A549 (cell line): Measurements from ENCODE around the gene CBR1. TPM values are rescaled to one million over a fixed set of nuclear protein-coding genes. Genes with fewer than 3 reads are reported as not detected.

ENCODE experiments used
- ATAC-seq, 2 experiments: fragments of 200-7000 bp in 1 of 2; fragments of >200 bp in 1 of 2; cut with Nextera tagmentation in 1 of 2; cut with Tn5 transposase in 1 of 2; 3 replicates each; pipeline versions ENCODE4 v1.8.0 to v1.9.1; 2018 to 2020; ENCODE audit warnings: mild to moderate bottlenecking in 1 of 2, moderate library complexity in 1 of 2
- CTCF ChIA-PET: fragments of 300-600 bp; sonication (Branson Sonifier 250); formaldehyde crosslinking; extraction: SDS; loops from one replicate; lab custom pipeline; 2021; ENCODE audit warnings: antibody characterized with exemption, inconsistent platforms; lab: Yijun Ruan, JAX
- POLR2A ChIA-PET: fragments of 350-600 bp; formaldehyde crosslinking; extraction: SDS; loops from one replicate; lab custom pipeline; 2021; ENCODE audit warnings: antibody characterized with exemption, inconsistent platforms; lab: Yijun Ruan, JAX
- DNase-seq, 2 experiments: peaks; one replicate each; pipeline versions ENCODE4 v3.0.0 to v3.0.0-alpha.2; 2011 to 2016; ENCODE audit warnings: low read depth in 1 of 2, low spot score in 1 of 2
- FAIRE-seq: peaks from 2 replicates; lab custom pipeline; 2011; peaks lifted over from hg19 to GRCh38; lab: Jason Lieb, UNC
- H3K27ac ChIP-seq, 2 experiments: fragments of >200 bp; sonication (Bioruptor Twin); formaldehyde crosslinking; 3 replicates each; pipeline ENCODE4 v1.5.1; 2016 to 2017
- H3K4me1 ChIP-seq: fragments of >200 bp; sonication (Bioruptor Twin); formaldehyde crosslinking; 3 replicates; pipeline ENCODE4 v1.6.1; 2016
- H3K4me2 ChIP-seq: fragments of >200 bp; sonication (Bioruptor Twin); formaldehyde crosslinking; 3 replicates; pipeline ENCODE4 v1.6.1; 2016
- H3K4me3 ChIP-seq: fragments of >200 bp; sonication (Bioruptor Twin); formaldehyde crosslinking; 3 replicates; pipeline ENCODE4 v1.5.1; 2016
- H3K9me3 ChIP-seq: fragments of >200 bp; sonication (Bioruptor Twin); formaldehyde crosslinking; 3 replicates; pipeline ENCODE4 v1.6.1; 2016
- ATOH8 ChIP-seq: fragments of 250-450 bp; sonication (Bioruptor Pico); IDR thresholded peaks from 2 replicates; pipeline ENCODE4 v1.5.0; 2020; ENCODE audit warnings: low read depth, mild to moderate bottlenecking, moderate library complexity
- BCL3 ChIP-seq: fragments of >200 bp; sonication (Bioruptor Twin); formaldehyde crosslinking; IDR thresholded peaks from 3 replicates; pipeline ENCODE4 v1.6.1; 2016
- CHD2 ChIP-seq: fragments of 150-350 bp; IDR thresholded peaks from 2 replicates; pipeline ENCODE4 v1.6.1; 2014; ENCODE audit warnings: low read length; ENCODE audit not compliant: partially characterized antibody
- EHMT2 ChIP-seq: fragments of 200-600 bp; sonication (generic); IDR thresholded peaks from 2 replicates; pipeline ENCODE4 v1.6.1; 2016; ENCODE audit warnings: antibody characterized with exemption, low read depth, mild to moderate bottlenecking, moderate library complexity
- ESRRA ChIP-seq: fragments of 150-350 bp; IDR thresholded peaks from 2 replicates; pipeline ENCODE4 v1.6.1; 2014; ENCODE audit warnings: mild to moderate bottlenecking, low read length, borderline replicate concordance
- FOSB ChIP-seq: fragments of 250-450 bp; sonication (Bioruptor Pico); IDR thresholded peaks from 2 replicates; pipeline ENCODE4 v1.5.0; 2020; ENCODE audit warnings: mild to moderate bottlenecking, moderate library complexity
- FOSL2 ChIP-seq, 2 experiments: fragments of 450-650 bp in 1 of 2; fragments of >200 bp in 1 of 2; sonication (Bioruptor Twin) in 1 of 2; formaldehyde crosslinking; IDR thresholded peaks; 2 replicates each; pipeline versions ENCODE4 v1.5.0 to v1.6.1; 2016 to 2020; ENCODE audit warnings: mild to moderate bottlenecking in 1 of 2, moderate library complexity in 1 of 2
- FOXS1 ChIP-seq: fragments of 250-450 bp; sonication (Bioruptor Pico); IDR thresholded peaks from 2 replicates; pipeline ENCODE4 v1.5.0; 2020; ENCODE audit warnings: mild to moderate bottlenecking, moderate library complexity
- HOXA7 ChIP-seq: fragments of 250-450 bp; sonication (Bioruptor Pico); IDR thresholded peaks from 2 replicates; pipeline ENCODE4 v1.5.0; 2020; ENCODE audit warnings: mild to moderate bottlenecking, moderate library complexity
- HOXB13 ChIP-seq: fragments of 250-450 bp; sonication (Bioruptor Pico); IDR thresholded peaks from 2 replicates; pipeline ENCODE4 v1.5.0; 2020; ENCODE audit warnings: low read depth, mild to moderate bottlenecking, moderate library complexity
- HOXB5 ChIP-seq: fragments of 250-450 bp; sonication (Bioruptor Pico); IDR thresholded peaks from 2 replicates; pipeline ENCODE4 v1.5.0; 2020; ENCODE audit warnings: mild to moderate bottlenecking, moderate library complexity
- KDM1A ChIP-seq: fragments of 200-600 bp; sonication (generic); IDR thresholded peaks from 2 replicates; pipeline ENCODE4 v1.6.1; 2016; ENCODE audit warnings: low read depth, mild to moderate bottlenecking
- KDM5A ChIP-seq: fragments of 200-600 bp; sonication (generic); IDR thresholded peaks from 2 replicates; pipeline ENCODE4 v1.6.1; 2016; ENCODE audit warnings: antibody characterized with exemption, mild to moderate bottlenecking
- MAFK ChIP-seq: fragments of 450-650 bp; IDR thresholded peaks from 2 replicates; pipeline ENCODE4 v1.6.1; 2014; ENCODE audit not compliant: partially characterized antibody
- MAX ChIP-seq: IDR thresholded peaks from 2 replicates; pipeline ENCODE4 v1.6.1; 2012
- MAZ ChIP-seq: fragments of 150-350 bp; IDR thresholded peaks from 2 replicates; pipeline ENCODE4 v1.6.1; 2014; ENCODE audit warnings: antibody characterized with exemption, low read depth, low read length, borderline replicate concordance
- MYC ChIP-seq: IDR thresholded peaks from 2 replicates; pipeline ENCODE4 v1.6.1; 2012; ENCODE audit warnings: mild to moderate bottlenecking, inconsistent platforms, low read length, improper control_type of control experiment, borderline replicate concordance
- PBX3 ChIP-seq: IDR thresholded peaks from 2 replicates; pipeline ENCODE4 v1.6.1; 2012
- PHF8 ChIP-seq: fragments of 200-600 bp; sonication (generic); IDR thresholded peaks from 2 replicates; pipeline ENCODE4 v1.6.1; 2016; ENCODE audit warnings: low read depth, mild to moderate bottlenecking, antibody characterized with exemption, moderate library complexity, borderline replicate concordance
- POLR2A ChIP-seq: IDR thresholded peaks from 2 replicates; pipeline ENCODE4 v1.6.1; 2012; ENCODE audit warnings: mild to moderate bottlenecking, low read length
- RAD21 ChIP-seq, 2 experiments: fragments of >200 bp in 1 of 2; sonication (Bioruptor Twin) in 1 of 2; formaldehyde crosslinking in 1 of 2; IDR thresholded peaks in 1 of 2; conservative IDR thresholded peaks in 1 of 2; 2 replicates in 1 of 2; 3 replicates in 1 of 2; pipeline ENCODE4 v1.6.1; 2012 to 2018; ENCODE audit warnings: inconsistent platforms in 1 of 2
- RFX5 ChIP-seq: fragments of 450-650 bp; IDR thresholded peaks from 2 replicates; pipeline ENCODE4 v1.7.1; 2014; ENCODE audit warnings: antibody characterized with exemption, mild to moderate bottlenecking, moderate library complexity
- SREBF2 ChIP-seq: fragments of 450-650 bp; IDR thresholded peaks from 2 replicates; pipeline ENCODE4 v1.6.1; 2014; ENCODE audit warnings: mild to moderate bottlenecking, moderate library complexity
- ZFP36 ChIP-seq: fragments of 450-650 bp; IDR thresholded peaks from 2 replicates; pipeline ENCODE4 v1.6.1; 2014; ENCODE audit warnings: borderline replicate concordance; ENCODE audit not compliant: partially characterized antibody
- WGBS: methylation state at CpG from one replicate; pipeline ENCODE4 v1.1.6; 2017; ENCODE audit errors: missing lambda C conversion rate; 5-methylcytosine and 5-hydroxymethylcytosine counted together
- polyA plus RNA-seq, 4 experiments: library from polyadenylated mRNA; depleted of rRNA in 3 of 4; stranded (reverse); fragments of >200 nt; fragmentation: RNase III in 1 of 4; extraction: RNeasy Plus Mini Kit Qiagen cat#74134 plus additional on column Dnase treatment in 1 of 4; gene quantifications; 2 replicates in 3 of 4; 3 replicates in 1 of 4; pipeline ENCODE4 v1.2.3, GENCODE V29; 2011 to 2017

The CBR1 gene
- polyA plus RNA-seq, 2 of the 4 experiments (the other 2 are of a cell fraction), result 165 to 208 TPM

GRCh38 chr21:36021251-36021837 is 48.5 kb upstream of the CBR1 start:
- TF ChIP-seq EHMT2 (no peak), ATOH8 (CRISPR knock-in tag) (no peak), ESRRA (no peak), FOXS1 (CRISPR knock-in tag) (no peak), PBX3 (no peak)
- H3K4me3 ChIP-seq, result no peak overlapping the region
- H3K27ac ChIP-seq, result no peak overlapping the region
- no peak for ATAC-seq
- H3K4me1 ChIP-seq, result no peaks in the 10 kb centered on the region
- 73% methylated on average over 11 of the region's 11 CpGs for WGBS
- H3K4me2 ChIP-seq, result no peak overlapping the region
- no peaks in the 10 kb centered on the region for H3K9me3 ChIP-seq
- POLR2A ChIA-PET, result no interaction called here
- FAIRE-seq, result no peak
- DNase-seq, result no peak
- CTCF ChIA-PET, result interaction anchor here (0.5 to 2.0 kb wide), 2 partner anchors 81 to 332 kb away, joined by 3 to 4 read pairs; no protein-coding TSS in a partner anchor

- Histone ChIP-seq H3K4me1 (no peaks in the 10 kb centered on the region), H3K4me2 (no peak overlapping the region), H3K4me3 (no peak overlapping the region), H3K27ac (no peak overlapping the region), H3K9me3 (no peaks in the 10 kb centered on the region)
- ChIA-PET POLR2A (no interaction called here), CTCF (no interaction called here)
- FAIRE-seq, result no peak
- no peak for DNase-seq
- TF ChIP-seq HOXB5 (CRISPR knock-in tag) (no peak), CHD2 (no peak), MAFK (no peak), MYC (no peak)
- 59% methylated on average over 5 of the region's 6 CpGs for WGBS
- ATAC-seq, result no peak
Measured at GRCh38 chr21:36022427-36023091, 47.3 kb upstream of the CBR1 start.

GRCh38 chr21:36023092-36023480 is 46.7 kb upstream of the CBR1 start:
- WGBS, result 74% methylated on average over 3 of the region's 3 CpGs
- Histone ChIP-seq H3K4me2 (no peak overlapping the region), H3K4me3 (no peak overlapping the region), H3K9me3 (no peaks in the 10 kb centered on the region), H3K27ac (no peak overlapping the region), H3K4me1 (no peaks in the 10 kb centered on the region)
- ATAC-seq (no peak), DNase-seq (no peak), FAIRE-seq (no peak)
- TF ChIP-seq MAZ (no peak), KDM5A (no peak), RFX5 (no peak), PHF8 (no peak), FOSB (CRISPR knock-in tag) (no peak), RAD21 (conservative IDR thresholded peaks at IDR 0.05 in 1 of 2, IDR thresholded peaks at IDR 0.05 in 1 of 2) (no peak), MAX (no peak), HOXA7 (CRISPR knock-in tag) (no peak), POLR2A (no peak), HOXB13 (no peak), SREBF2 (no peak), HOXB5 (CRISPR knock-in tag) (no peak), FOXS1 (CRISPR knock-in tag) (no peak), ZFP36 (no peak), KDM1A (no peak), FOSL2 (IDR thresholded peaks at IDR 0.05) (no peak), FOSL2 (CRISPR knock-in tag; IDR thresholded peaks at IDR 0.05) (no peak), BCL3 (no peak)
- CTCF ChIA-PET, result no interaction called here
- POLR2A ChIA-PET, result no interaction called here
